GM12891 (cell line): ENCODE data around the gene LMNA.

Experiments
- PAX5 ChIP-seq: IDR thresholded peaks from 2 replicates; pipeline ENCODE4 v1.6.1; 2011; ENCODE audit warnings: low read length, moderate library complexity, mild to moderate bottlenecking; ENCODE audit not compliant: insufficient read depth, severe bottlenecking
- POLR2A ChIP-seq: IDR thresholded peaks from 2 replicates; pipeline ENCODE4 v1.6.1; 2011; ENCODE audit warnings: low read depth, low read length, control low read depth
- POLR2AphosphoS5 ChIP-seq: IDR thresholded peaks from 2 replicates; pipeline ENCODE4 v1.6.1; 2011; ENCODE audit warnings: low read depth, low read length, control low read depth
- SPI1 ChIP-seq: IDR thresholded peaks from 2 replicates; pipeline ENCODE4 v1.6.1; 2011; ENCODE audit warnings: low read depth, low read length, control low read depth
- TAF1 ChIP-seq: IDR thresholded peaks from 2 replicates; pipeline ENCODE4 v1.6.1; 2011; ENCODE audit warnings: low read depth, low read length, control low read depth

DNA sequence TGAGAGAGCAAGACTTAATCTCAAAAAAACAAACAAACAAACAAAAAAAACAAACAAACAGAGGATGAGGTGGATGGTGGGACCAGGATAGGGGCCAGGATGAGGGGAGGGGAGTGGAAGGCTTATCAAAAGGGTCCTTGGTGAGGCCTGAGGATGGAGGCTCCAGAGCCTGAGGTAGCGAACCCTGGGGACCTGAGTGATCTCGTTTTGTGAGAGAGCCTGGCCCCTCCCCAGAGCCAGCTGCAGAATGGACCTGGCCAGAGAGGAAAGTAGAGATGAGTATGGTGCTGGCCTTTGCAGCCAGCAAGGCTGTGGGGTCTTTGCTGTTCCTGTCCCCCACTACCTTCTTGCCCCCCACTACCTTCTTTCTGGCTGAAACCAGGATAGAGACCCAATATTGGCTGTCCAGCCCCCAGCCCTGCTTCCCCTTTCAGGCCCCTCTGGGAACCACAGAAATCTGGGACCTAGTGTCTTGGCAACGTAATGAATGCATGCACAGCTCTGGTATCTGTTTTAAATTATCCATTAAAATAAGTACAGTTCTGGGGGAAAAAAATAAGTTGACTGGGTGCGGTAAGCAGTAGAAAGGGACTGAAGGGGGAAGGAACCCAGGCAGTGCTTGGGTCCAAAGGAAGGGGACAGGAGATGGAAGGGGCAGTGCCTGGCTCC is 1.1 kb upstream of the LMNA start:
- TF ChIP-seq POLR2A (no peak), TAF1 (no peak), POLR2AphosphoS5 (no peak), SPI1 (no peak), PAX5 (no peak)
